HG02571 (cell line): ENCODE measurements around the gene CDK16.

Source experiments
- ATAC-seq: cut with Tn5 transposase; IDR thresholded peaks from one replicate; pipeline ENCODE4 v1.9.1; 2021; ENCODE audit warnings: mild to moderate bottlenecking, moderate library complexity; ENCODE audit not compliant: unreplicated experiment

Gene CDK16

DNA sequence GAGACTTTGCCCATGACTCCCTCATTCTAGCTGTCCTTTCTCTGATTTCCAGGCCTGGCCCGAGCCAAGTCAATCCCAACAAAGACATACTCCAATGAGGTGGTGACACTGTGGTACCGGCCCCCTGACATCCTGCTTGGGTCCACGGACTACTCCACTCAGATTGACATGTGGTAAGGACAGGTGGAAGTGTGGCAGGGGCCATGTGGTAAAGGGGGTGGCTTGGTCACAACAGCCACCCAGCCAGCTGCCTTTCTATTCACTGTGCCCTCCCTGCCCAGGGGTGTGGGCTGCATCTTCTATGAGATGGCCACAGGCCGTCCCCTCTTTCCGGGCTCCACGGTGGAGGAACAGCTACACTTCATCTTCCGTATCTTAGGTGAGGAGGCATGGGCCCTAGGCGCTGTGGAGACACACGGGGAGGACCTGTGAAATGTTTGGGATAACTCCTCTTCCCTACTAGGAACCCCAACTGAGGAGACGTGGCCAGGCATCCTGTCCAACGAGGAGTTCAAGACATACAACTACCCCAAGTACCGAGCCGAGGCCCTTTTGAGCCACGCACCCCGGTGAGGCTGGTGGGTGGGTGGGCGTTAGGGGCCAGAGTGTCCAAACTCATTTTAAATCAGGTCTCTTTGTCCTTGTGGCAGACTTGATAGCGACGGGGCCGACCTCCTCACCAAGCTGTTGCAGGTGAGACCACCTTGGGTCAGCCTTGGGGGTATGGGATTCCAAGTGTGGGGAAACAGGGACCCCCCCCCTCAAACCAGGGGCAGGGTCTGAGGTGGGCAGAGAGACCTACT lies 8.3 kb downstream of the CDK16 start:
- ATAC-seq: no peak

GRCh38 chrX:47227334-47227583 lies 8.8 kb downstream of the CDK16 start:
- ATAC-seq: no peak

DNA sequence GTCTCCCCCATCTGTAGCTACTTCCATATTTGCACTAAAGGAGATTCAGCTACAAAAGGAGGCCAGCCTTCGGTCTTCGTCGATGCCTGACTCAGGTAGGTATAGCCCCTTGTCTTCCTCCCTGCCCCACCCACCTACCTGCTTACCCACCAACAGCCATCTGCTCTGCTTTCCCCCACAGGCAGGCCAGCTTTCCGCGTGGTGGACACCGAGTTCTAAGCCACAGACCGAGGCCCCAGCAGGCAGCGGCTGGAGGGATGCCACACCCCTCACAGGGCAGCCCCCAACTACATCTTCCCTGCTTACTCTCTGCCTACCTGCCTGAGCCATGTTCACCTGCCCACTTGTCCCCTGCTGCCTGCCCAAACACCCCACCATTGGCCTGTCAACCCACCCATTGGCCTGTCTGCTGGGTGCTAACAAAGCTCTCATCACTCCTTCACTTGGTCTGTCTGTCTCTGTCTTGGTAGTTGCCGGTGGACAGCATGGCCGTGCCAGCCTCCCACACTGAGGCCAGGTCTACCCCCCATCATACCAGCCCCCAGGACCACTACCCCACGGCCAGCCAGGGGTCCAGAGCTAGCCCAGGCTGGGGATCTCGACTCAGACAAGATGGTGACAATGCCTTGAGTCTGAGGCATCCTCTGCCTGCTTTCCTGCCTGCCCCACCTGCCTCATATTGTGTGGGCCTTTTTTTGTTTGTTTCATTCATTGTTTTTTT lies 10.2 kb downstream of the CDK16 start:
- ATAC-seq: no peak

GRCh38 chrX:47229427-47229826 lies 10.9 kb downstream of the CDK16 start:
- no peak for ATAC-seq

- ATAC-seq: no peak
Observed at GRCh38 chrX:47230136-47230868, 11.8 kb downstream of the CDK16 start.

DNA sequence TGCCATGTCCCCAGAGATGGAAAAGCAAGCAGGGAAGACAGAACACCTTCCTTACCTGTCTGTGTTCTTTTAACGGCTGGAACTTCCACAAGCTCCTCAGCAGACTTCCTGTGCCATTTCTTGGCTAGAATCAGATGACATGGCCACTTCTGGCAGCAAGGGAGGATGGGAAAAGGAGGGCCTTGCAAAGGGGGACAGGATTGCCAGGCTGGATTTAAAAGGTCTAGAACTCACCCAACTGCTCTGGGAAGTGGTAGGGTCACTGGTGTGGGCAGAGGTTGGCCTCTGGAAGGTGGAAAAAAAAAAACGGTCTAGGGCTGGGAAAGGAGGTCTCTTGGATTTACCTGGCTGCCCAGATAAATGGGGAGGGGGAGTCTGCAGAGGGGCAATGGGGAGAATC lies 12.7 kb downstream of the CDK16 start:
- ATAC-seq: no peak

DNA sequence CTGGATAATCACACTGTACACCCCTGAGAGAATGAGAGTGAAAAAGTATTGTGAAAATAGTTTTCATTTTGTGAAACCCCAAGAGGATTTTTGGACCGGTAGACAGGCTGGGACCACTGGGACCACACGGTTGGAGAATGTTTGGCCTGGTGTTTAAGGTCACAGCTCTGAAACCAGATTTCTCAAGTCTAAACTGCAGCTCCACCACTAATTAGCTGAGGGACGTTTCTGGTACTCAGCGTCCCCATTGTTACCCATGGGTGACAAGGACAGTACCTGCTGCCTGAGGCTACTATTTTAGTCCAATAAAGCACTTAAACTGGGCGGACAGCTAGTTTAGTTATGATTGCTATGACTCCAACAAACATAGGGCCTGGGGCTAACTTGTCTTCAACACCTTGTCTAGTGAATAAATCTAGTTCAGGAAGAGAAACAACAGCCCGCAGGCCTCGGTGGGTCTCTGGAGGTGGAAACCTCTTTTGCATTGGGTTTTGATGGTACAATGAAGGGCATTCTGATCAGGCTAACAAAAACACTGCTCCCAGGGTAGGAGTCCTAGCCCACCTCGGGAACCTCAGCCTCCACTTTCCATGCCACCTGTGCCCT lies 13.8 kb downstream of the CDK16 start:
- ATAC-seq: no peak

GRCh38 chrX:47232803-47233332 lies 14.4 kb downstream of the CDK16 start, which contains the start of gene USP11:
TSS of gene USP11 (plus strand) at chrX:47233009. CDS start at chrX:47233044, 35 bp downstream.
- ATAC-seq: peak; percentile 24

DNA sequence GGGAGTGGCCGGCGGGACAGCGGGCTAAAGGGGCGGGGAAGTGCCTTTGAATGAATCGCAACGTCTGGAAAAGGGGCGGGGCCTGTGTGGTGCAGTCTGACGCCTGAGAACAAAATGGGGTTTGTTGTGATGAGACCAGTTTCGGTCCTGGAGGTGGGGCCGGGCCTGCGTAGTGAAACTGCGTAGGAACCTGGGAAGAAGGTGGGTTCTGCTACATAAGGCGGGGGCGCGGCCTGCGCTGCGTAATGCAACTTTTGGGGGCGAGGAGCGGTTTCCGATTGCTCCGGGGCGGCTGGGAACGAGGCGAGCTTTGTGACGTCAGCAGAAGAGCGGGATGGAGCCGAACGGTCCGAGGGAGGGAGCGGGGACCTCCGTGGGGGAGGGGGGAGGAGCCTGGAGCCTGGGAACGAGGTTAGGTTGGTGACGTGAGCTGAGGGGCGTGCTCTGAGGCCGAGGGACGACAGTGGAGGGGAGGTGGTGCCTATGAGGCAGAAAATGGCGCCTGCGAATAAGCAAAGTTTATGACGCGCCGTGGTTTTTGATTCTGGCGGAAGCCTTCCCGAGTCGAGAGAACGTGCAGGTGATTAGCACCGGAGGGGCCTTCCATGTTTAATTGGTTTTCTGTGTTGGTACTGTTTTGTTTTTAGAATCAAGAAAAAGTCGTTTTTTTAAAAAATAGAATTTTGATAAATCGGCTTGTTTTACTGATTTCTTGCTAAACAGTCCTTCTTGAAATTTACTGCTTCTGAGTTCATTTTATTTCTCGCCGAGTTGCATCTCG lies 15.0 kb downstream of the CDK16 start:
- ATAC-seq: peak; percentile 76

- no peak for ATAC-seq
Observed at GRCh38 chrX:47234583-47234982, 16.1 kb downstream of the CDK16 start.

- no peak for ATAC-seq
Observed at GRCh38 chrX:47235691-47236103, 17.2 kb downstream of the CDK16 start.

DNA sequence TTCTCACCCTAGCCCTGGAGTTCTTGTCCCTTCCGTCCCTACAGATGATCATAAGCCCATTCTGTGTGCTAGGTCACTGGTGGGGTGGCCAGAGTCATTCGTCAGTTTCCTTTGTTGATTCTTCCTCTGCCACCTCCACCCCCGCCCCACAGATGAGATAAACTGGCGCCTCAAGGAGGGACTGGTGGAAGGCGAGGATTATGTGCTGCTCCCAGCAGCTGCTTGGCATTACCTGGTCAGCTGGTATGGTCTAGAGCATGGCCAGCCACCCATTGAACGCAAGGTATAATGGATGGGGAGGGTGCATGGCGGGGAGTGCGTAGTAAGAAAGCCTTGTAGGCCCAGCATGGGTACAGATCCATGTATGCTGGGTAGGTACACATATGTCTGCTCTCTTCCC lies 20.7 kb downstream of the CDK16 start:
- no peak for ATAC-seq

DNA sequence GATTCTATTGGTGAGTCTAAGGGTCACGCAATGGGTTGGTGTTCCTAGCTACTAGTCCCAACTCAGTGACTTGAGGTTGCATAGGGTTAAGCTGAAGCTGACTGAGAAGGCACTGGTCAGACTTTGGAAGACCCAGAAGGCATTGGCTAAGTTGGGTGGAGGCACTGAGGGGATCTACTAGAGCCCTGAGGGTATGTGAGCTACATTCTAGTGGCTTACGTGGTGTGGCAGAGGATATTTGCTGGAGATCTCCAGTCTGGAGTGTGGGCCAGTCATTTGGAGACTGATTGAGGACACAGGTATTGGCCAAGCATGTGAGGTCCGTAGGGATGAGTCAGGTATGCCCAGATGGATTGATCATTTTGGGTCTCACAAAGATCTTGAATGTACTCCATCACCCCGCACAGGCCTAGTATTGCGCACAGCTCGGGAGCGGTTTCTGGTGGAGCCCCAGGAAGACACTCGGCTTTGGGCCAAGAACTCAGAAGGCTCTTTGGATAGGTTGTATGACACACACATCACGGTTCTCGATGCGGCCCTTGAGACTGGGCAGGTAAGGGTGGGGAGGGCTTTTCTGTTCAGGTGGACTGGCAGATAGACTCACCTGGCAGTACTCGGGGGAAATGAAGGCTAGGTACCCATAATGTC lies 21.5 kb downstream of the CDK16 start:
- no peak for ATAC-seq

DNA sequence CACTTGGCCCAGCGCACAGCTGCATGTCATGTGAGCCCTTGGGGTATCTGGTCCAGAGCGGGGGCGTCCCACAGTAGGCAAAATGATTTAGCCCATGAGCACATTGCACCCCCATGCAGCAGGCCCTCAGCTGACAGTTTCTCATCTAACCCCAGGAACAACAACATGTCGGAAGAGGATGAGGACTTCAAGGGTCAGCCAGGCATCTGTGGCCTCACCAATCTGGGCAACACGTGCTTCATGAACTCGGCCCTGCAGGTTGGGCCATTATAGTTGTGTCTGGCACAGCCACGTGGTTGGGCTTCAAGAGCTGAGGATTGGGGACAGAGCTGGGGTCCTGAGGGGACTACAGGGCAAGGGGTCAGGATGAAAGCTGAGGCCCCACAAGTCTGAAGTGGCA lies 22.1 kb downstream of the CDK16 start:
- ATAC-seq: no peak

GRCh38 chrX:47241201-47242011 lies 22.9 kb downstream of the CDK16 start:
- ATAC-seq: no peak

DNA sequence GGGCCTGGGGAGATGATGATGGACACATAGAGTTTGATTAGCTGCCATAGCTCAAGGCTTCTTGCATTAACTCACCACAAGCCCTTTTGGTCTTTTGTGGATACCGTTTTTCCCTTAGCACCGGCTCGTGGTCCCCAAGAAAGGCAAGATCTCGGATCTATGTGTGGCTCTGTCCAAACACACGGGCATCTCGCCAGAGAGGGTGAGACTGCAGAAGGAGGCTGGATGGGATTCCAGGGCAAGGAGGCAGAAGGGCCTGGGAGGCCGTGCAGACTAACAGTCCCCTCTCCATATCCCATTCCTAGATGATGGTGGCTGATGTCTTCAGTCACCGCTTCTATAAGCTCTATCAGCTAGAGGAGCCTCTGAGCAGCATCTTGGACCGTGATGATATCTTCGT lies 23.8 kb downstream of the CDK16 start:
- no peak for ATAC-seq

GRCh38 chrX:47243351-47243750 lies 24.9 kb downstream of the CDK16 start:
- no peak for ATAC-seq

DNA sequence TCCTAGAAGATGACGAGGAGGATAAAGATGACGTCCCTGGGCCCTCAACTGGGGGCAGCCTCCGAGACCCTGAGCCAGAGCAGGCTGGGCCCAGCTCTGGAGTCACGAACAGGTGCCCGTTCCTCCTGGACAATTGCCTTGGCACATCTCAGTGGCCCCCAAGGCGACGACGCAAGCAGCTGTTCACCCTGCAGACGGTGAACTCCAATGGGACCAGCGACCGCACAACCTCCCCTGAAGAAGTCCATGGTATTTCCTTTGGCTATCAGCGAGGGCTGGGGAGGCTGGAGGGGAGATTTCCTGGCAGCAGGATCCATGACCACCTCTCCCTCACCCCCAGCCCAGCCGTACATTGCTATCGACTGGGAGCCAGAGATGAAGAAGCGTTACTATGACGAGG lies 26.2 kb downstream of the CDK16 start:
- no peak for ATAC-seq

DNA sequence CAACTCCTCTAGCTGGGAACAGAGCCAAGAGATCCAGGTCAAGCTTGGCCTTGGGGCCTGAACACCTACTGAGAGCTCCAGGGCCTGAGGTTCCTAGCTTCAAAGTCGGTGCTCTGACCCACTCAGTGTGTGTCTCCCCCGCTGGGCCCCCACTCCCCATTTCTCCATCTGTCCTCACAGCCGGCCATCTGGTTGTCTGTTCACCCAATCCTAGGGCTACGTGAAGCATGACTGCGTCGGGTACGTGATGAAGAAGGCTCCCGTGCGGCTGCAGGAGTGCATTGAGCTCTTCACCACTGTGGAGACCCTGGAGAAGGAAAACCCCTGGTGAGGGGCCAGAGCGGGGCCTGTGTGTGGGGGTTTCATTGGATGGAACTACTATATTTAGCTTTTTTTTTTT lies 26.7 kb downstream of the CDK16 start:
- ATAC-seq: no peak
